22Rv1 (cell line): ENCODE results near the gene SIAE.

ENCODE experiments used
- CTCF ChIP-seq: fragments of 450-650 bp; IDR thresholded peaks from 2 replicates; pipeline ENCODE4 v1.5.1; 2017; ENCODE audit warnings: mild to moderate bottlenecking
- ZFX ChIP-seq: fragments of 450-650 bp; IDR thresholded peaks from 2 replicates; pipeline ENCODE4 v1.6.1; 2017; ENCODE audit warnings: antibody characterized with exemption, borderline replicate concordance

- TF ChIP-seq CTCF (no peak), ZFX (no peak)
Observed at GRCh38 chr11:124591430-124591829, 82.1 kb downstream of the SIAE start.
